DOHH2 (cell line): ENCODE data around the gene DHRS9.
A peak's percentile ranks its signal among the peaks of the same experiment; 100 is the strongest.

Experiments
- H3F3A ChIP-seq: fragments of 200-600 bp; sonication (generic), shearing (Covaris generic); 2 replicates; pipeline ENCODE4 v1.6.0; 2016; ENCODE audit warnings: antibody characterized with exemption, mild to moderate bottlenecking; ENCODE audit not compliant: control insufficient read depth, insufficient read depth
- H3K27ac ChIP-seq: fragments of 200-600 bp; sonication (generic); 2 replicates; pipeline ENCODE4 v1.5.1; 2014; ENCODE audit warnings: low read depth, mild to moderate bottlenecking, low read length, moderate library complexity
- H3K27me3 ChIP-seq: fragments of 200-600 bp; sonication (generic); 2 replicates; pipeline ENCODE4 v1.6.1; 2014; ENCODE audit warnings: mild to moderate bottlenecking, low read length, mixed read lengths; ENCODE audit not compliant: control insufficient read depth
- H3K36me3 ChIP-seq: fragments of 200-600 bp; sonication (generic); 2 replicates; pipeline ENCODE4 v1.6.1; 2014; ENCODE audit warnings: mild to moderate bottlenecking, low read length, moderate library complexity, mixed read lengths; ENCODE audit not compliant: control insufficient read depth
- H3K4me1 ChIP-seq: fragments of 200-600 bp; sonication (generic); 2 replicates; pipeline ENCODE4 v1.6.1; 2014; ENCODE audit warnings: mild to moderate bottlenecking, low read length, mixed read lengths; ENCODE audit not compliant: control insufficient read depth
- H3K4me2 ChIP-seq: fragments of 200-600 bp; sonication (generic); 2 replicates; pipeline ENCODE4 v1.6.0; 2014; ENCODE audit warnings: mild to moderate bottlenecking, low read length, moderate library complexity
- H3K4me3 ChIP-seq: fragments of 200-600 bp; sonication (generic); 2 replicates; pipeline ENCODE4 v1.5.1; 2014; ENCODE audit warnings: mild to moderate bottlenecking, low read length, mixed read lengths
- H3K79me2 ChIP-seq: fragments of 200-600 bp; sonication (generic); 2 replicates; pipeline ENCODE4 v1.6.1; 2014; ENCODE audit warnings: mild to moderate bottlenecking, low read length, mixed read lengths; ENCODE audit not compliant: control insufficient read depth
- H3K9me2 ChIP-seq: fragments of 200-600 bp; sonication (generic); replicated peaks from 2 replicates; pipeline ENCODE4 v1.6.1; 2014; ENCODE audit warnings: mild to moderate bottlenecking, low read length, mixed read lengths; ENCODE audit not compliant: control insufficient read depth
- H3K9me3 ChIP-seq: fragments of 200-600 bp; sonication (generic); 2 replicates; pipeline ENCODE4 v1.6.1; 2014; ENCODE audit warnings: antibody characterized with exemption, low read length, mixed read lengths; ENCODE audit not compliant: control insufficient read depth, insufficient read depth
- H4K20me1 ChIP-seq: fragments of 200-600 bp; sonication (generic); 2 replicates; pipeline ENCODE4 v1.6.0; 2014; ENCODE audit warnings: low read depth, mild to moderate bottlenecking, antibody characterized with exemption, low read length, moderate library complexity; ENCODE audit not compliant: control insufficient read depth, insufficient read depth
- CTCF ChIP-seq: fragments of 200-600 bp; sonication (generic); IDR thresholded peaks from one replicate; pipeline ENCODE4 v1.5.1; 2014; ENCODE audit warnings: antibody characterized with exemption, mild to moderate bottlenecking, low read depth, low read length; ENCODE audit not compliant: poor library complexity, severe bottlenecking
- EZH2phosphoT487 ChIP-seq: fragments of 200-600 bp; sonication (generic); IDR thresholded peaks from 2 replicates; pipeline ENCODE4 v1.6.1; 2017; ENCODE audit warnings: borderline replicate concordance, mild to moderate bottlenecking, antibody characterized with exemption, low read length, moderate library complexity, mixed read lengths

Gene DHRS9

GRCh38 chr2:169073211-169073962 lies 4.0 kb downstream of the DHRS9 start:
- H3K9me3 ChIP-seq: no peaks in the 10 kb centered on the region
- peaks cover 32% of the 10 kb centered on the region for H3K4me1 ChIP-seq
- 0 out of 2 replicates have a peak overlapping the region, but pooled peaks have one; percentile 10 for H3K4me3 ChIP-seq
- H3K79me2 ChIP-seq: no peaks in the 10 kb centered on the region
- H3K4me2 ChIP-seq: peak overlapping the region; percentile 61
- peak overlapping the region; percentile 68; the same call in 1 of the 2 replicates for H3K27ac ChIP-seq
- peaks cover 11% of the 10 kb centered on the region; the same call in 1 of the 2 replicates for H3K27me3 ChIP-seq
- no peak for TF ChIP-seq CTCF
- no peaks in the 10 kb centered on the region for H3K36me3 ChIP-seq
- peaks cover 11% of the 10 kb centered on the region for H3F3A ChIP-seq
- no peaks in the 10 kb centered on the region for H4K20me1 ChIP-seq
- H3K9me2 ChIP-seq: no peaks in the 10 kb centered on the region

- Histone ChIP-seq H3K4me1 (peaks cover 32% of the 10 kb centered on the region), H3K36me3 (no peaks in the 10 kb centered on the region), H3K4me2 (no peak overlapping the region), H3F3A (peaks cover 11% of the 10 kb centered on the region), H3K9me2 (no peaks in the 10 kb centered on the region), H3K9me3 (no peaks in the 10 kb centered on the region), H3K27me3 (0 out of 2 replicates have a peak, but pooled peaks cover 11% of the 10 kb centered on the region), H3K79me2 (no peaks in the 10 kb centered on the region), H4K20me1 (no peaks in the 10 kb centered on the region), H3K27ac (no peak overlapping the region), H3K4me3 (no peak overlapping the region)
- TF ChIP-seq EZH2phosphoT487: no peak
- TF ChIP-seq CTCF: no peak
Observed at GRCh38 chr2:169073963-169074751, 4.8 kb downstream of the DHRS9 start.

- H3K4me3 ChIP-seq: no peak overlapping the region
- no peaks in the 10 kb centered on the region for H4K20me1 ChIP-seq
- no peak overlapping the region for H3K27ac ChIP-seq
- peaks cover 21% of the 10 kb centered on the region for H3K4me1 ChIP-seq
- TF ChIP-seq EZH2phosphoT487 (no peak), CTCF (no peak)
- H3K4me2 ChIP-seq: no peak overlapping the region
- H3K79me2 ChIP-seq: no peaks in the 10 kb centered on the region
- H3F3A ChIP-seq: peaks cover 3% of the 10 kb centered on the region
- no peaks in the 10 kb centered on the region for H3K27me3 ChIP-seq
- no peaks in the 10 kb centered on the region for H3K9me2 ChIP-seq
- no peaks in the 10 kb centered on the region for H3K36me3 ChIP-seq
- no peaks in the 10 kb centered on the region for H3K9me3 ChIP-seq
Observed at GRCh38 chr2:169077674-169078240, 8.4 kb downstream of the DHRS9 start.
